HL-60/S4 (cell line): ENCODE measurements around the gene PRDM16.

Source experiments
- in situ Hi-C: fragments of 300-500 bp; cut with MboI; formaldehyde crosslinking; loops from 2 replicates; pipeline ENCODE4 v1.14.3; 2022; ENCODE audit warnings: low sequenced_read_pairs

The PRDM16 gene

GRCh38 chr1:3474016-3474415 lies 405.0 kb downstream of the PRDM16 start:
- in situ Hi-C loops: no loop called here

DNA sequence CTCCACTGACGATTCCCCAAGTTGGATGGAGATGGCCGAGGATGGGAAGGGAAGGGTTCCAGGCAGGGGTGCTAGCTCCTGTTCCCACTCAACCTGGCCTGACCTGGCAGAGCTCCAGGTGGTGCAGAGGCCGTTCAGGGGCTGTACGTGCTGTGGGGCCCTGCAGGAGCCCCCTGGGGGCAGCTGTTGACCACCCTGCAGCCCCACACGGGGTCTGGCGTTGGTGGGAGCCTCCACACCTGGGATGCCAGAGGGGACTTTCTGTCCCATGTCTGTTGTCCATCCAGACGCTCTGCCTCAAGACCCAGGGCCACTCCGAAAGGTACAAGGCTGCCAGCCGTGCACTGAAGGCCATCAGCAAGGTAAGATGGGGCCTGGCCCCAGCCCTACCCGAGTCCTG lies 405.4 kb downstream of the PRDM16 start:
- in situ Hi-C loops: no loop called here

- in situ Hi-C loops: no loop called here
Measured at GRCh38 chr1:3475839-3476573, 407.0 kb downstream of the PRDM16 start.

GRCh38 chr1:3476666-3477065 lies 407.7 kb downstream of the PRDM16 start:
- in situ Hi-C loops: no loop called here

DNA sequence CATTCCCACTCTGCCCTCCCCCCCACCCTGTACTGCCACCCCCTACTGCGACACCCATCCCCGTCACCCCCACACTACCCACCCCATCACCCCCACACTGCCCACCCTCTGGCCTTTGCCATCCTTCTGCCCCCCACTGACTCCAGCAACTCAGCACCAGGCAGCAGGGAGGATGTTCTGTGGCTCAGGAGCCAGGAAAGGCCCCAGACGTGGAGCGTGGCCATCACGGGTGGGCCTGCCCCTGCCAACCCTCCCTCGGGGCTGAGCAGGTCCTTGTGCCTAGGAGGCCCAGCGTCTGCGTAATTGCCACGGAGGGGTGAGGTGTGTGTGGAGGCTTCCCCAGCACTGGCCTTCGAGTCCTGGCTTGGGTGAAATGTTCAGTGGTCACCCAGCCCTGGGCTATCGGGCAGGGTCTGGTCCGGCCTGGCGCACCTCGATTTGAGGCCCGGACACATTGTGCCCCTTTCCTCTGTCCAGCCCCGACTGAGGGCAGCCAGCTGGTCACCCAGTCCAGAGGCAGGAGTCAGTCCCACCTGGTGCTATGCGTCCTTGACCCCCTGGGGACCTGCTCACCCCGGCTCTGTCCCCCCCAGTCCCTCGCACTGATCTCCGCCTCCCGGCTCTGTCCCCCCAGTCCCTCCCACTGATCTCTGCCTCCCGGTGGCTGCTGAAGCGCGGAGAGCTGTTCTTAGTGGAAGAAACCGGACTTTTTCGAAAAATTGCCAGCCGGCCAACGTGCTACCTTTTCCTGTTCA lies 408.4 kb downstream of the PRDM16 start:
- in situ Hi-C loops: no loop called here

GRCh38 chr1:3478187-3478586 lies 409.2 kb downstream of the PRDM16 start:
- in situ Hi-C loops: no loop called here

GRCh38 chr1:3479511-3480368 lies 410.7 kb downstream of the PRDM16 start:
- in situ Hi-C loops: loop anchor here (10.0 kb wide), 1 partner anchor 145 kb away; the partner anchor contains the start of gene TPRG1L

DNA sequence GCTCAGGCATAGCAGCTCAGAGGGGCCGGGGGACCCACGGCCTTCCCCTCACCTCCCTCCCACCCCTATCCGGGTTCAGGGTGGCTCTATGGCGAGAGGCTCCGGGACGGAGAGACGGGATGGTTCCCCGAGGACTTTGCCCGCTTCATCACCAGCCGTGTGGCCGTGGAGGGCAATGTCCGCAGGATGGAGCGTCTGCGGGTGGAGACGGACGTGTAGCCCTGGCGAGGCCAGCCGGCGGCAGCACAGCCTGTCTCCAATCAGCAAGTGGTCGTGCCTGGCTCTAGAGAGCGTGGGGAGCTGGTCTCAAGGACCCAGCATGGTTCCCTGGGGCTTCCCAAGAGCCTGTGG lies 411.3 kb downstream of the PRDM16 start:
- in situ Hi-C loops: loop anchor here (10.0 kb wide), 1 partner anchor 144 kb away; the partner anchor contains the start of gene TPRG1L

DNA sequence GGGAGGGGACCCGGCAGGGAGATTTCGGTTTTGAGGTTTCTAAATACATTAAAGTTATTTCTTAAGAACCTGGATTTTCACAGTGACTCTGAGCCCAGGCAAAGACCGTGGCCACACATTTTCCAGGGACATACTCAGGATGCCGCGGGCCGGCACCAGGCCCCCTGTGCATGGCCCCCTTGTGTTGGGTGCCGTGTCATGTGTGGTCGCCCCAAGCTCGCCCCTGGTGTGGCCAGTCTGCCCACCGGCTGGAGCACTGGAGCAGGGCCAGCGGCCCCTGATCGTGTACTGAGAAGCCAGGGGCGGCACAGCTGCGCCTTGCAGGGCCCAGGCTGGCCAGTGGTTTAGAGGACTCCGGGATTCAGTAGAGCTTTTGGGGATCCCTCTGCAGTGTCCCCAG lies 412.0 kb downstream of the PRDM16 start:
- in situ Hi-C loops: loop anchor here (10.0 kb wide), 1 partner anchor 144 kb away; the partner anchor contains the start of gene TPRG1L

- in situ Hi-C loops: loop anchor here (10.0 kb wide), 1 partner anchor 143 kb away; the partner anchor contains the start of gene TPRG1L
Measured at GRCh38 chr1:3481836-3482375, 412.9 kb downstream of the PRDM16 start.

DNA sequence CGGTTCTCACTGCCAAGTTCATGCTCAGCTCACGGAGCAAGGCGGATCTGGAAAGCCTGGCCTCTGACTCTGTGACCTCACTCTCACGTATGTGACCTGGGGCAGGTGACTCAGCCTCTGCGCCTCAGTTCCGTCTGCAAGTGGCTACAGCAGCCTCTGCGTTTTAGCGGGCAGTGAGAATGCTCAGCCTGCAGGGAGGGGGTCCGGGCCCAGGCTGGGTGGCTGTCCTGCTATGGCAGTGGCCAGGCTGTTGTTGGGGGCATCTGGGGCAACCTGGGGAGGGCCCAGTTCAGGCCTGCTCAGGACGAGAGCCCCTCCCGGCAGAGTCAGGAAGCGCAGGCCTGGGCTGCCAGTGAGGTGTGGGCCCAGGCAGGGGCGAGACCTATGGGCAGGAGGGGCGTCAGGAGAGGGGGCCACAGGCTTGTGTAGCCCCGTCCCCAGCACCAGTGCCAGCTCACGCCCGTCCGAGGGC lies 413.4 kb downstream of the PRDM16 start:
- in situ Hi-C loops: loop anchor here (10.0 kb wide), 1 partner anchor 142 kb away; the partner anchor contains the start of gene TPRG1L

DNA sequence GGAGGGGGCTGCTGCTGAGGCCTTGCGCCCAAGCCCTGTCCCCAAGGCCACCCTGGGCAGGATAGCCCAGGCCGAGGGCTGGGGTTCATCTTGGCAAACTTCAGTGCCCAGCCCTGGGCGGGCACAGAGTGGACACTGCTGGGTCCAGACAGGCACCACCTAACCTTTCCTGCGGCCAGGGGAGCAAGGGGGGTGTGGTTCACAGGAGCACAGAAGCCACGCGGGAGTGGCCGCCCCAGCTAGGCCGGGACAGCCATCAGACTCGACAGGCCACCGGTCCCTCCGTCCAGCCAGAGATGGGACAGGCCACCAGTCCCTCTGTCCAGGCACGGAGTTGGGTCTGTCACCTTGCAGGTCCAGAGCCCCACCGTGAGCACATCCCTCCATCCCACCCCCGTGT lies 414.4 kb downstream of the PRDM16 start:
- in situ Hi-C loops: loop anchor here (10.0 kb wide), 1 partner anchor 141 kb away; the partner anchor contains the start of gene TPRG1L

DNA sequence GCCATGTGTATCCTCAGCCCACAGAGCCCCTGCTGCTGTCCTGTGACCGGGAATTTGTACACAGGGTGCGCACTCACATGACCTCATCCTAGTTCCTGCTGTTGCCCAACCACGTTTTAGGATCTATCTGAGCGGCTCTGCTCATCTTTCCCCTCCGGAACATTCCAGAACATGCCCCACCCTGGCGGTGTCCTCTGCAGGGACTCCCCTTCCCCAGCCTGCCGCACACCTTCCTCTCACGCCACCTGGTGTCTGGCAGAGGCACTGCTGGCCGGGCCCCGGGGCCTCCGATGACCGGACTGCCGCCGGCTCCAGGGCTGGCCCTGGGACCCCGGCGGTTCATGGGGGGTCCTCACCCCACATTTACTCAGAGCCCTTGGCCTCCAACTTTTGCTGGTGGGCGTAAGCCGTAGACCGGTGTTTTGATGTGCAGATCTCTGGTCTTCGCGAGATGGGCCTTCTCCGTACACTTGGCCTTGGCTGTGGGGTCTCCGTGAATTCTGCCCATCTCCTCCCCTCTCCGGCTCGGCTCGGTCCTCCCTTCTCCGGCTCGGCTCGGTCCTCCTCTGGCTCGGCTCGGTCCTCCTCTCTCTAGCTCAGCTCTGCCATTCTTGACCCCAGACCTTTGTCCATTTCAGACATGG lies 414.9 kb downstream of the PRDM16 start:
- in situ Hi-C loops: loop anchor here (10.0 kb wide), 1 partner anchor 141 kb away; the partner anchor contains the start of gene TPRG1L

DNA sequence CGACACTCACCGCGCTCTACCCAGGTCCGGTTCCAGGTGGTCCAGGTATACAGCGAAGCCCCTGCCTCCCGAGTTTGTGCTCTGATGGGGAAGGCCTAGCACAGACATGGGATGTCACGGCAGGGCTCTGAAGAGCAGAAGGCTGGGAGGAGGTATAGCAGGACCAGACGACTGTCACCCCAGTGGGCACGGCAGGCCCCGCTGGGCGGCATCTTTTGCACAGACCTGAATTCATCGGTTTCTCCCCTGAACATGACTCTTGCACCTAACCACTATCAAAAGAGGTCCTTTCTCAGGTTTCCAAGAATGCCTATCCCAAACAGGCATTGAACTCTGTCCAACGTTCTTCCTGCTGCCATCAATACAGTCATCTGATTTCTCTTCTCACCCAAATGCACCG lies 416.0 kb downstream of the PRDM16 start:
- in situ Hi-C loops: loop anchor here (10.0 kb wide), 1 partner anchor 140 kb away; the partner anchor contains the start of gene TPRG1L
